GM12891 (cell line): ENCODE results near the gene CLDN20.

Source experiments
- POLR2A ChIP-seq: IDR thresholded peaks from 2 replicates; pipeline ENCODE4 v1.6.1; 2011; ENCODE audit warnings: low read depth, low read length, control low read depth
- POLR2AphosphoS5 ChIP-seq: IDR thresholded peaks from 2 replicates; pipeline ENCODE4 v1.6.1; 2011; ENCODE audit warnings: low read depth, low read length, control low read depth
- SPI1 ChIP-seq: IDR thresholded peaks from 2 replicates; pipeline ENCODE4 v1.6.1; 2011; ENCODE audit warnings: low read depth, low read length, control low read depth
- TAF1 ChIP-seq: IDR thresholded peaks from 2 replicates; pipeline ENCODE4 v1.6.1; 2011; ENCODE audit warnings: low read depth, low read length, control low read depth

DNA sequence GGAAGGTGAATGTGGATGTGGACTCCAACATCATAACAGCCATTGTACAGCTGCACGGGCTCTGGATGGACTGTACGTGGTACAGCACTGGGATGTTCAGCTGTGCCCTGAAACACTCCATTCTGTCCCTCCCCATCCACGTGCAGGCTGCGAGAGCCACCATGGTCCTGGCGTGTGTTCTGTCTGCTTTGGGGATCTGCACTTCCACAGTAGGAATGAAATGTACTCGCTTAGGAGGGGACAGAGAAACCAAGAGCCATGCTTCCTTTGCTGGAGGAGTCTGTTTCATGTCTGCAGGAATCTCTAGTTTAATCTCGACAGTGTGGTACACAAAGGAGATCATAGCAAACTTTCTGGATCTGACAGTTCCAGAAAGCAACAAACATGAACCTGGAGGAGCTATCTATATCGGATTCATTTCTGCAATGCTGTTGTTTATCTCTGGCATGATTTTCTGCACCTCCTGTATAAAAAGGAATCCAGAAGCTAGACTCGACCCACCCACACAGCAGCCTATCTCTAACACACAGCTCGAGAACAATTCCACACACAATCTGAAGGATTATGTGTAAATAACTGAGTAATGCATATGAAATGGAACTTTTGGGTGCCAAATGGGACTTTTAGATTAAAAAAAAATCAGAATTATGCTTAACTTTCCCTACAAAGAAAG lies 12.1 kb downstream of the CLDN20 start:
- TF ChIP-seq POLR2A (no peak), POLR2AphosphoS5 (no peak), TAF1 (no peak), SPI1 (no peak)
